ENCODE data around the gene UBE4B. TPM values are rescaled to one million over a fixed set of nuclear protein-coding genes. Genes with fewer than 3 reads are reported as not detected.

UBE4B gene
- total and polyA plus RNA-seq, 2 donors (not counting 1 experiment from before 2014, with no cell fraction given) = 21.7 to 57.5 TPM

DNA sequence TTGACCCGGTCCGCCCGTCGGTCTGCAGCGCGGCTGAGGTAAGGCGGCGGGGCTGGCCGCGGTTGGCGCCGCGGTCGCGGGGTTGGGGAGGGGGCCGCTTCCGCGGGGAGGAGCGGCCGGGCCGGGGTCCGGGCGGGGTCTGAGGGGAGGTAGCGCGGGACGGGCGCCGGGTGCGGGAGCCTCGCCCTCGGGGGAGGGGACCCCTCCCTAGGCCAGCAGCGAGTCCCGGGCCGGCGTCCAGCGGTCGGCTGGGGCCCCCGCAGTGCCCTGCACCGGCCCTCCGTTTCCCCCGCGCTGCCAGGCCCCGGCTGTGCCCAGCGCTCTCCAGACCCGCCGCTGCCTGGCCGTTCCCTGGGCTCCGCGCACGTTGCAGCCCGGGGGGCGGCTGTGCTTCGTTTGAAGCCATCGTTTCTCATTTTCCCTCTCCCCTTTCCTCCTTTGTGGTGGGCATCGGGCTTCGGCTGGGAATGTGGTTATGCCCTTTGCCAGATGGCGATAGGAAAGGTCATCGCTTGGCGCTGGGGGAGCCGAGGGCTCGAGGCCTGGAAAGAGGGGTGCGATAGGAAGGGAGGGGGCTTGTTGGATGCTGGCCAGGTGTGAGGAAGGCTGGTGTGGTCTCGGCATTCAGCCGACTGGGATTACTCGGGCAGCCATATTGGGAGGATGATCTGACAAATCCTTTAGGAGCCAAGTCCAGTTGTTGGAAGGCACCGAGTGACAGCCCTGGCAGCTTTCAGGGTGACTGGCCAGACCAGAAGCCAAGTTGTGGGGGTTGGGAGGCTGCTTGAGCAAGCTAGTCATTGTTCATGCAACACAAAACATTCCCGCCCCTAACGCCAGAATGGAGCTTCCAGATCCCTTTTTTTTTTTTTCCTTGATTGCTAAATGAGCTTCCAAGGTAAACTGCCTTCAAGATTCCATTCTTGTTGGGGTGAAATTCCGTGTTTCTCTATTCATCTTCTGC is 178.4 kb downstream of the UBE4B start:
- H3K36me3 ChIP-seq (replicated peaks in 1 of 2; ENCODE audit: control extremely low read depth in 1 of 2, control insufficient read depth in 1 of 2, extremely low read depth in 1 of 2, insufficient read depth in 2 of 2, low read length in 1 of 2) = no peaks in the 10 kb centered on the region
- peaks cover 29% of the 10 kb centered on the region for H3K4me1 Mint-ChIP-seq
- ATAC-seq (ENCODE audit: low read depth) (no peak), DNase-seq (peak; percentile 45)
- peak overlapping the region; percentile 75 for H3K9ac ChIP-seq (ENCODE audit: low read length)
- H3K4me2 ChIP-seq (replicated peaks; ENCODE audit: low read depth, low read length, poor library complexity, severe bottlenecking) = peak overlapping the region; percentile 91
- peak overlapping the region; percentile 41 for H3K27ac Mint-ChIP-seq
- H3K27ac ChIP-seq (ENCODE audit: low read length in 2 of 2) = no peak overlapping the region
- intact Hi-C loops (cut with micrococcal nuclease) = loop anchor here (1.0 to 10.0 kb wide), 4 partner anchors 124 to 301 kb away; partner anchors contain the start of genes CTNNBIP1, PEX14 and UBE4B
- ChIA-PET POLR2A (no interaction called here), CTCF (interaction anchor here (0.6 to 2.4 kb wide), 19 partner anchors 10 to 334 kb away, joined by 3 to 19 read pairs (median 4); partner anchors contain the start of genes CENPS, PEX14 and PGD)
- no peaks in the 10 kb centered on the region for H3K9me3 Mint-ChIP-seq (ENCODE audit: insufficient read depth)
- H2AFZ ChIP-seq (ENCODE audit: insufficient read depth, low read depth, low read length, poor library complexity, severe bottlenecking) = peak overlapping the region; percentile 97
- H3K4me3 Mint-ChIP-seq = peak overlapping the region; percentile 86
- no peaks in the 10 kb centered on the region for H4K20me1 ChIP-seq (ENCODE audit: control insufficient read depth, insufficient read depth, low read length, poor library complexity, severe bottlenecking)
- H3K79me2 ChIP-seq (ENCODE audit: control insufficient read depth, insufficient read depth, low read length) = no peaks in the 10 kb centered on the region
- H3K27me3 ChIP-seq (replicated peaks in 1 of 4; ENCODE audit: control extremely low read depth in 1 of 4, control insufficient read depth in 3 of 4, insufficient read depth in 4 of 4, low read length in 3 of 4) = peaks cover 0 to 4% (median 0%) of the 10 kb centered on the region in 4 experiments
- no peak for TF ChIP-seq EZH2 (IDR thresholded peaks at IDR 0.05; ENCODE audit: borderline replicate concordance, insufficient read depth, low read depth, low read length, poor library complexity, severe bottlenecking)
- TF ChIP-seq, protein P1, sequence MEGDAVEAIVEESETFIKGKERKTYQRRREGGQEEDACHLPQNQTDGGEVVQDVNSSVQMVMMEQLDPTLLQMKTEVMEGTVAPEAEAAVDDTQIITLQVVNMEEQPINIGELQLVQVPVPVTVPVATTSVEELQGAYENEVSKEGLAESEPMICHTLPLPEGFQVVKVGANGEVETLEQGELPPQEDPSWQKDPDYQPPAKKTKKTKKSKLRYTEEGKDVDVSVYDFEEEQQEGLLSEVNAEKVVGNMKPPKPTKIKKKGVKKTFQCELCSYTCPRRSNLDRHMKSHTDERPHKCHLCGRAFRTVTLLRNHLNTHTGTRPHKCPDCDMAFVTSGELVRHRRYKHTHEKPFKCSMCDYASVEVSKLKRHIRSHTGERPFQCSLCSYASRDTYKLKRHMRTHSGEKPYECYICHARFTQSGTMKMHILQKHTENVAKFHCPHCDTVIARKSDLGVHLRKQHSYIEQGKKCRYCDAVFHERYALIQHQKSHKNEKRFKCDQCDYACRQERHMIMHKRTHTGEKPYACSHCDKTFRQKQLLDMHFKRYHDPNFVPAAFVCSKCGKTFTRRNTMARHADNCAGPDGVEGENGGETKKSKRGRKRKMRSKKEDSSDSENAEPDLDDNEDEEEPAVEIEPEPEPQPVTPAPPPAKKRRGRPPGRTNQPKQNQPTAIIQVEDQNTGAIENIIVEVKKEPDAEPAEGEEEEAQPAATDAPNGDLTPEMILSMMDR (IDR thresholded peaks at IDR 0.05) = no peak
- peak overlapping the region; percentile 15 to 95 (median 77) for H3K4me3 ChIP-seq (ENCODE audit: control extremely low read depth in 1 of 5, extremely low read depth in 1 of 5, insufficient read depth in 1 of 5, low read depth in 2 of 5, low read length in 4 of 5)
- no peaks in the 10 kb centered on the region for H3K27me3 Mint-ChIP-seq
- no peaks in the 10 kb centered on the region for H3K9me3 ChIP-seq (ENCODE audit: control extremely low read depth in 1 of 3, control insufficient read depth in 2 of 3, insufficient read depth in 1 of 3, low read length in 2 of 3)
- 5% methylated on average over 66 of the region's 69 CpGs for WGBS (ENCODE audit: insufficient coverage)
- peaks cover 6 to 19% of the 10 kb centered on the region in 2 donors for H3K4me1 ChIP-seq (ENCODE audit: control insufficient read depth in 2 of 2, insufficient read depth in 2 of 2, low read length in 2 of 2)

All from B cell (primary cell).